Stimulated activated CD8-positive, alpha-beta memory T cell treated with anti-CD3 and anti-CD28 coated beads, Interleukin-15, amount 100 ng/mL, for 1 hour (primary cell): Measurements from ENCODE around the gene INTS1.

Experiments used
- DNase-seq: peaks from one replicate; pipeline ENCODE4 v3.0.0-alpha.2; 2020; ENCODE audit warnings: low read depth

INTS1 gene

GRCh38 chr7:1505731-1506550 lies 1.8 kb upstream of the INTS1 start:
- no peak for DNase-seq

- DNase-seq, result no peak
Observed at GRCh38 chr7:1503390-1503789, 799 bp downstream of the INTS1 start.

GRCh38 chr7:1502845-1503244 lies 1.3 kb downstream of the INTS1 start:
- DNase-seq, result no peak

GRCh38 chr7:1501487-1502270 lies 2.5 kb downstream of the INTS1 start:
- DNase-seq, result no peak

GRCh38 chr7:1500064-1500807 lies 4.0 kb downstream of the INTS1 start:
- DNase-seq, result no peak

GRCh38 chr7:1499367-1500029 lies 4.7 kb downstream of the INTS1 start:
- no peak for DNase-seq

GRCh38 chr7:1498370-1499305 lies 5.6 kb downstream of the INTS1 start:
- DNase-seq, result no peak

- no peak for DNase-seq
Observed at GRCh38 chr7:1497293-1497927, 6.8 kb downstream of the INTS1 start.

GRCh38 chr7:1496531-1497292 lies 7.5 kb downstream of the INTS1 start:
- no peak for DNase-seq

- no peak for DNase-seq
Observed at GRCh38 chr7:1495564-1496242, 8.5 kb downstream of the INTS1 start.

GRCh38 chr7:1494866-1495563 lies 9.2 kb downstream of the INTS1 start:
- DNase-seq, result no peak

- no peak for DNase-seq
Observed at GRCh38 chr7:1494447-1494846, 9.7 kb downstream of the INTS1 start.

GRCh38 chr7:1493571-1493970 lies 10.6 kb downstream of the INTS1 start:
- DNase-seq, result no peak

- DNase-seq, result no peak
Observed at GRCh38 chr7:1493129-1493528, 11.1 kb downstream of the INTS1 start.

- DNase-seq, result no peak
Observed at GRCh38 chr7:1492640-1493039, 11.5 kb downstream of the INTS1 start.

GRCh38 chr7:1492221-1492620 lies 12.0 kb downstream of the INTS1 start:
- no peak for DNase-seq

- DNase-seq, result no peak
Observed at GRCh38 chr7:1490837-1491236, 13.4 kb downstream of the INTS1 start.

GRCh38 chr7:1489336-1489735 lies 14.9 kb downstream of the INTS1 start:
- no peak for DNase-seq

- no peak for DNase-seq
Observed at GRCh38 chr7:1488016-1488415, 16.2 kb downstream of the INTS1 start.
